Activated CD4-positive, alpha-beta T cell treated with anti-CD3 and anti-CD28 coated beads for 48 hours (primary cell): ENCODE measurements around the gene KIAA0930.
"Not testable (repeated sequence)": the region's sequence is repeated elsewhere in the genome, so short reads cannot be mapped to it uniquely, and the experiment has no call there.

Experiments used
- DNase-seq: peaks from one replicate; pipeline ENCODE4 v3.0.0-alpha.2; 2020

The KIAA0930 gene

DNA sequence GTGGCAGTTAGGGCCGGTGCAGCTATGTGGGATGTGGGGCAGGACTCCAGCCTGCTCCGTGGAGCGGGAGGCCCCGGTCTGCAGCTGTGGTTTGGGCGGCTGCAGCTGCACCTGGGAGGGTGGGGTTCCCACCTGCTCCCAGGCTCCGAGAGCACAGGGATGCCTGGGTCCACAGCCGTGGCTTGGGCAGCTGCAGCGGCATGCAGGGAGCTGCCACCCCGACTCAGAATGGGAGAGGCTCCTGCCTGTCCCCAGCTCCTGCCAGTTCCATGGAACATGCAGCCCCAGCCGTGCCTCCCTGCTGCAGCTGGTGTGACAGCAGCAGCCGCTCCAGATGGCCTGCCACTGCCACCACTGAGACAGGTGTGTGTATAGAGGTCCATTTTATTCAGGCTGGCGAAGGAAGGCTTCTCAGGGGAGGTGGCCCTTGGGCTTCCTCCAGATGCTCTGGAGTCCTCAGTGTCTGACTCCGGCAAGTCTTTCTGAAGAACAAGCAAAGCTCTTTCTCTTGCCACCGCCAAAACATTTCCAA, 22.3 kb upstream of the KIAA0930 start:
- DNase-seq = no peak

DNA sequence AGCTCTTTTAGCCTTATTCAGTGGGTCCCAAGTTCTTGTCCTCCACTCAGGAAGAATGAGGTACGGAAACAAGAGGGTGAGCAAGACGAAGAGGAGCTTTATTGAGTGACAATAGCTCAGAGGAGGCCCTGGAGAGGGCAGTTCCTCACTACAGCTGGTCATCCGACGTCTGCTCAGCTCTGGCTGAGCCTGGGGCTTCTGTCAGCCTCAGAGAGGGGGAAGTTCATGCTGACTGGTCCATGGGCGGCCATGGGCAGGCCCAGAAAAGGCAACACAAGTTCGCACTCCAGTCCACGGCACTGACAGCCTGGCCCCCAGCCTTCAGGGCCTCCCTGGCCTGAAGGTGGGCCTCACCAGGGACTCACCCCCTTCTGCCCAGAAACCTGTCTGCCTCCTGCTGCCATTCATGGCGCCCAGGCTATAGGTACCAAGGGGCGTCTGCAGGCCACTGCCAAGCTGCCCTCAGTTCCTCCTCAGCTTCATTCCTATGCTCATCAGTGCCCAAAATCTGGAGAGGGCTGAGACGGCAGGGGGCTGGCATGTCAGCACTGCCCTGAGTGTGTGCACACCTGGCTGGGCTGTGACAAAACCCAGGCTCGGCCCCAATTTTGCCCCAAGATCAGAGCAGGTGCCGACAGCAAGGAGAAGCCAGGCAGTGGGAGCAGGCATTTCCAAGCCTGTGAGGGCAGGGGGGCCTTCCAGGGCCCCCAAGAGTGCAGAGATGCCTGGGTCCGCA, 21.7 kb upstream of the KIAA0930 start:
- no peak for DNase-seq

DNA sequence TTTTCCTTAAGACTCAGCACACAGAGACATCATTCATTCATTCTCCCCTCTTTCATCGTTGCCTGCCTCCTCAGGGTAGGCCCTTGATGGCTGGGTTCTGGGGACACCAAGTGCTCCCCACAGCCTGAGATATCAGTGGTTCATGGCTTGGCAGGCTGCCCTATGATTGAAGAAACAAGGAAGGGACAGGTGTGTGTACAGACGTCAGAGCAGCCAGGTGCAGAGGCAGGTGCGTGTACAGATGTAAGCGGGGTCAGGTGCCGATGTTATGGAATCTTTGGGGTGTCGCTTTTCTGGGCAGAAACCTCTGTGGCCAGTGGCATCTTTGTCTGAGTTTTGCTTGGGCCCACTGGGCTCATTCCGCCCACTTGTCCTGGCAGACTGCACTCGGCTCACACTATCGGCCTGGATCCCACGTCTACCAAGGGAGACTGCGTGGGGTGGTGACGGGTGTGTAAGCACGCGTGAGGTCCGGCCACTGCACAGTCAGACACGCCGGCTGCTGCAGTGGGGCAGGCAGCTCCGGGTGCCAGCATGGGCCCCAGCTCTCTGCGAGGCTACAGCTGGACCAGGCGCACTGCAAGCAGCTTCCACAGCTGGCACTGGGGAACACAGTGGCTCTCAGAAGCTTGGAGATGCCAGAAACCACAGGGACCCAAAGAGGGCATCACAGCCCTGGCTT, 20.9 kb upstream of the KIAA0930 start:
- DNase-seq = no peak

DNA sequence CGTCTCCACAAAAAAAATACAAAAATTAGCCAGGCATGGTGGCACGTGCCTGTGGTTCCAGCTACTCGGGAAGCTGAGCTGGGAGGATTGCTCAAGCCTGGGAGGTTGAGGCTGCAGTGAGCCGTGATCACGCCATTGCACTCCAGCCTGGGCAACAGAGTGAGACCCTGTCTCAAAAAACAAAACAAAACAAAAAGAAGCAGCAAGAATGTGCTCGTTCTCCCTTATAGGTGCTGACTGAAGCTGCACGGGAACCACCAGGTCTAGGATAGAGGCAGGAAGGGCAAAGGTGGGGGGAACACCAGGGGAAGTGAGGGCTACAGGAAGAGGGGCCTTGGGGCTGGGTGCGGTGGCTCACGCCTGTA, 19.7 kb upstream of the KIAA0930 start:
- DNase-seq = not testable (repeated sequence)

DNA sequence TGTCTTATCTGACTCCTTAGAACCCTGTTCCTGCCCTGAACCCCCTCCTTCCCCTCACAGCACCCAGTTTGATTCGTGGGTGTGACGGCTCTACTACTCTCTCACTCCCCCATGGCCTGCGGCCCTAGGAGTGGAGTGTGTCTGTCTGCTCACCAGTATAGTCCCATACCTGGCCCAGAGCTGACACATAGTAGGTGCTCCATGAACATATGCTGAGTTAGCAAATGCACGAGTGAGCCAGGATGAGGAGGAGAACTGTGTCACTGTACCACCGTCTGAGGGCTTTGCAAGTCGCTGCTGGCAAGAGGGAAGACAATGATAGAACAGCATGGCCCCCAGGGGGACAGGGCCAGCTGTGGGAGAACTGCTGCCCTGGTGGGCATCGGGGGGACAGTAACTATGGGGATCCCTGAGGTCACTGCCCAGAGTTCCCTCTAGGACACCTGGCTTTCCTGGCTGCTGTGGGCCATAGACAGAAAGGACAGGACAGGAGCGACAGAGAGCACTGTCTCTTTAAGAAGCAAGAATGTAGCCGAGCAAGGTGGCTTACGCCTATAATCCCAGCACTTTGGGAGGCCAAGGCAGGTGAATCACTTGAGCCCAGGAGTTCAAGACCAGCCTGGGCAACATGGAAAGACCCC, 19.2 kb upstream of the KIAA0930 start:
- no peak for DNase-seq

DNA sequence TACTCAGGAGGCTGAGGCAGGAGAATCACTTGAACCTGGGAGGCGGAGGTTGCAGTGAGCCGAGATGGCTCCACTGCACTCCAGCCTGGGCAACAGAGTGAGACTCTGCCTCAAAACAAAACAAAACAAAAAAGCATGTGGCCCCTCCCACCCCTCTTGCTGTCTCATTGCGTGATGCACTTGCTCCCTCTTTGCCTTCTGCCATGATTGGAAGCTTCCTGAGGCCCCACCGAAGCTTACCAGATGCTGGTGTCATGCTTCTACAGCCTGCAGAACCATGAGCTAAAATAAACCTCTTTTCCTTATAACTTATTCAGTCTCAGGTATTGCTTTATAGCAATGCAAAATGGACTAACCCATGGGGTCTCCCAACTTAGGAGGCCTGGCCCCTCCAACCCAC, 17.2 kb upstream of the KIAA0930 start:
- not testable (repeated sequence) for DNase-seq

DNA sequence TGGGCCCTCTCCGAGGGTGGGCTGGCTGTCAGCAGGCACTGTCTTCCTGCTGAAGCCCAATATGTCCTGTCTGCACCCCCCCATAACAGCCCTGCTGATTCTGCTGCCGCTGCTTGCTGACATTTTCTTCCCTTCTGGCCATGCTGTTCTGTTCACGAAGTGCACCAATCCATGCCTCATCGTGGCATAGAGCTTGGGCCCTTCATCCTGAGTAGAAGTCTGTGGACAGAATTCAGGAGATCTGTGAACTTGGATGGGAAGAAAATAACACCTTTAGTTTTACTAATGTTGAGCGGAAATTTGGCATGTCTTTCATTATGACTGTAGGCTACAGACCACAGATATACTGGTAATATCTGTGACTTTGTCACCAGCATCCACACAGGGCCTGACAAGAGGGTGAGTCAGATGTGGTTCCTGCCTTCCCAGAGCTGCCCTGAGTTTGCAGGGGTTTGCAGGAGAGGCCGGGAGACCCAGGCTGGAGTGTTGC, 14.1 kb upstream of the KIAA0930 start:
- DNase-seq = peak; percentile 40

DNA sequence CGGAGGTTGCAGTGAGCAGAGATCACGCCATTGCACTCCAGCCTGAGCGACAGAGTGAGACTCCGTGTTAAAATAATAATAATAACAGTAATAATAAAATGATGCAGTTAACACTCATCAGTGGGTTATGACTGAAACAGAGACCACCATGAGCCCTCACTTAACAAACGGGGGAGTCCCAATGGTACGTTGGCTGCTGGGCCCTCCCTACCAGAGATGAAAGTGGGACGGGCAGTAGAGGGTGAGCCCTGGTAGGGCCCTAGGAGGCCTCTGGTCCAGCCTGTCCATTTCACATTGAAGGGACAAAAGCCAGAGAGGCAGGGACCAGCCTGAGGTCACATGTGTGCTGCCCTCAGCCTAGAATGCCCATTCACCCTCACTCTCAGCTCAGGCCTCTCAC, 13.7 kb upstream of the KIAA0930 start:
- DNase-seq = no peak

DNA sequence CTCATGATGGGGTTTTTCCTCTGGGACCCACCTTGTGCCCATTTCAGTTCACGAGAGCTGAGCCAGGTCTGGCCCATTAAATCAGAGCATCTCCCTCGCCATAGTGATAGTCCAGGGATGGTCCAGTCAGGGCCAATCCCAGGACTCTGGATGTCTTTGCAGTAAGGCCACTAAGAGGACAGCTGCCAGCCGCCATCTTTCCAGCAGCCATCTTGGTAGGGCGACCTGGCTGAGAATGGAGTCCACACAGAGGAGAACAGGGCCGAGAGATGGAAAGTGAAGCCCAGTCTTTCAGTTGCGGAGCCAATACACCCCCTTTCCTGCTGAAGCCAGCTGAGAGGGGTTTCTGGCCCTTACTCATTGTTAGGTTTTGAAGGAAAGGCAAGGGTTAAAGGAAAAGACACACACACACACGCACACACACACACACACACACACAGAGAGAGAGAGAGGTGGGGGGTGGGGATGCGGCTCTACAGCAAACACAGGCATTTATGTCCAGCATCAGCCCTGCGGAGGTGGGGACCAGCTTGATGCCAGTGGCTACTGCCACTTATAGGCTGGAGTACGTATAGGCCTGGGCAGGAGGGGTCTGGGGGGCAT, 12.4 kb upstream of the KIAA0930 start:
- DNase-seq = no peak

DNA sequence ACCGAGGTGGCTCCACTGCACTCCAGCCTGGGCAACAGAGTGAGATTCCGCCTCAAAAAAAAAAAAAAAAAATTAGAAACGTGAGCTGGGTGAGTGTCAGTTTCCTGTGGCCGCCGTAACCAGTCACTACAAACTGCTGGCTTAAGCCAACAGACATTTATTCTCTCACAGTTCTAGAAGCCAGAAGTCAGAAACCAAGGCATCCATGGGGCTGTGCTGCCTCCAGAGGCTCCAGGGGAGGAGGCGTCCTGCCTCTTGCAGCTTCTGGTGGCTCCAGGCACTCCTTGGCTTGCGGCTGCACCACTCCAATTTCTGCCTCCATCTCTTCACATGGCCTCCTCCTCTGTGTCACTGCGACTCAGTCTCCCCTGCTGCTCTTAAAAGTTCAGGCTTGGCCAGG, 11.1 kb upstream of the KIAA0930 start:
- DNase-seq = no peak

DNA sequence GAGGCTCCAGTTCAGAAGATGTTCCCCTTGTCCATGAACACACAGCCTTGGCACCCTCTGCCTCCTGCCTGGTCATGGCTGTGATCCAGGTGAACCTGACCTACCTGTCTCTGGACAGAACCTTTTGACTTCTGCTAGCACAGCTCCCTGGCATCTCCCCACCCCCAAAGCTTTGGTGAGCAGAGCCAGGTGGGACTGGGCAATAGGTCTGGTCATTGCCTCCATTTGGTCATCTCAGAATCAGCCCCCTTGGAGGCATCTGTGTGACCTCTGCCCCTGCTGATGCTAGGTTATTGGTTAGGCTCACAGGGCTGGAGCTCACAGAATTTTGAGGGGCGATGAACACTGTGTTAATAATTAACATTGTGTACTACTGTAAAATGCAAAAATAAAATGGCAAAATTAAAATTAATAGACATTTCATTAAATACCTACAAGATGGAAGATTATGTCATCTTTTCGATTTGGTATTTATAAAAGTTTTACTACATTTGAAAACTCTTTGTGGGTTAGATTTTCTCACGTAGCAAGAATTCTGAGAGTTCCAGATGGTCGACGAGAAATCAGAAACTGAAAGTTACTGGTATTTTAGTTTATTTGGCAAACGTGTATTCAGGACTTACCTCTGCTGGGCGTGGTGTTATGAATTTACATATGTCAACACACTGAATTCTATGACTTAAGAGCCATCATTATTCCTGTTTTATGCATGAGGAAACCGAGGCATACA, 8.3 kb upstream of the KIAA0930 start:
- no peak for DNase-seq

DNA sequence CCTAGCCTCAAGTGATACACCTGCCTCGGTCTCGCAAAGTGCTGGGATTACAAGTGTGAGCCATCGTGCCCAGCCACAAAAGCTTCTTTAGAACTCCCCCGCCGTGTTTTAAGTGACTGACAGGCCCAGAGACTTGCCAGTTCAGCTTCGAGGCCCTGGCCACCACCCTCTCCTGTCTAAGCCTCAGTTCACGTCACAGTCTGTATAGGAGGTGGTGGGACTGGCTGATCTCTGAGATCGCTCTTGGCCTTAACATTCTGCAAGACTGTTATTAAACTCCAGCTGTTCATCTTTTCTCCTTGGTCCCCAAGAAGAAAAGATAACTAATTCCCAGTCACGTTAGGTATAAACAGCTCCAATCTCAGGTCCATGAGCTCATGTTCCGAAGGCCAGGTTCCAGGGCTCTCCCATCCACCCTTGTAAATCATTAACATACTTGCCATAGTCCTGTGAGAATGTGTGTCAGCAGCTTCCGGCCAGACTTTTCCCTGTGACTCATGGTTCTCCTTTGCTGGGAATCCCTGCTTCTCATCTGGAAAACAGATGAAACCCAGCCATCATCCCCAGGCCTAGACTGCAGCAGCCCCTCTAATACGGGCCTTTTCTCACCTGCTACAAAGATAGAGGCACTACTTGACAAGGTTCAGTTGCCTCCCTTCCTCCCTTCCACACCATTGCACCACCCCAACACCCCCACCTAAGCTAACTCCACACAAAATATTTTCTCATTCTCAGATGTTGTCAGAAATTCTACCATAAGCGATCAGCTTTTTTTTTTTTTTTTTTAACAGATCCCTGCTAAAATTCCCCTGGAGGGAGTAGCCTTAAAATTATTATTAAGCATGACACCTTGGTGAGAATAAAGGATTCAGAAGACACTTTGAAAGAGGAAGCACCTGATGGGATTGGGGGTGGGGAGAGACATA, 5.6 kb upstream of the KIAA0930 start:
- DNase-seq = no peak

DNA sequence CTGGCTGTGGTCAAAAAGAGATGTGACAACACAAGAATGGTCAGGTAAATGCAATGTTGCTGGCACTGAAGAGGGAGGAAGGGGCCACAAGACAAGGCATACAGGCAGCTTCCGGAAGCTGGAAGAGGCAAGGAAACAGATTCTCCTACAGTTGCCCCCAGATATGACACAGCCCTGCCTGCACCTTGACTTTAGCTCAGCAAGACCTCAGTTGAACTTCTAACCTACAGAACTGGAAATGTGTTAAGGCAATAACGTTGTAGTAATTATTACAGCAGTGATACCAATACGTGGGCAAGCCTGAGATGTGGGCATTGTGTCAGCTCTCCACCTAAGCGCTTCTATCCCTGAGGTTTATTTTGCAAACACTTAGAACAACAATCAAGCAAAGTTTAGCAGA, 4.2 kb upstream of the KIAA0930 start:
- no peak for DNase-seq

DNA sequence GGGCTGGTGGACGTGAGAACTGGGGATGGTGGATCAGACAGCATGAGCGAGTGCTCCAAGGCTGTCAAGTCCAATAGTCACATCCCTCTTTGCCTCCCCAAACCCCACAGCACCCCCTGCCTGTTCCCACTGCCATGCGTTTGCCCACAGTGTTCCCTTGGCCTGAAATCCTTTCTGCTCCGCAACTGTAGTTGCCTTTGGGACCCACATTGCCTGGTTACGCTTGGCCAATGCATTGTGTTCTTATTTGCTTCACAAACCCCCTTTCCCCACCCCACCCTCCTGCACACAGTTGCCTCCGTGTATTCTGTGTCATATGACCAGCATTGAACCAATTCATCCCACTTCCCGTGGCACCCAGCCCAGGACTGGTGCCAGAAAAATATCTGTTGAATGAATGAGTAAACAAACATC, 2.1 kb upstream of the KIAA0930 start:
- DNase-seq = no peak

DNA sequence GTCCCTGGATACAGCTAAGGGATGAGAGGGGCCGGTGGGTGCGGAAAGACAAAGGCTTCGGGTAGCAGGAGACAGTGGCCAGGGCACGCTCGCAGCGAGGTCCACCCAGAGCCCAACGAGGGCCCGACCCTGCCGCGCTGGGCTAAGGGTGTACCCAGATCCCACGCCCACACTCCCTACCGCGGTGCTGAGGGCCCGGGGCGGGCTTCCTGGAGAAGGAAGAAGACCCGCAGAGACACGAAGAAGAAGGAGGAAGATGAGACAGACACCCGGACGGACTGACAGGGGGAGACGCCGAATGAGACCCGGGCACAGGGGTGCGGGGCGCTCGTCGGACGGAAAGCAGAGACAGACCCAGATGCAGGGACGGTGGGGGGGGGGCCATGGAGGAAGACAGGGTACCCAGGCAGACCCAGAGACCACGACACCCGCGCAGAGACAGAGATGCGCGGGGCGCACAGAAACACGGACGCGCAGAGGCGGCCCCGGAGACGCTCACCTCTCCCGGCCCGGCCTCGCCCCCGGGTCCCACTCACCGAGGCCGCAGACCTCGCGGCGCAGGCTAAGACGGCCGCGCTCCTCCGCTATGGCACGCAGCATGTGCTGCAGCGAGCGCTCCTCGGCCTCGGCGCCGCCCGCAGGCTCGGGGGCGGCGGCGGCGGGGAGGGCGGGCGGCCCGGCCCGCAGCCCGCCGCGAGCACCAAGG, 437 bp downstream of the KIAA0930 start:
- DNase-seq = peak; percentile 38

DNA sequence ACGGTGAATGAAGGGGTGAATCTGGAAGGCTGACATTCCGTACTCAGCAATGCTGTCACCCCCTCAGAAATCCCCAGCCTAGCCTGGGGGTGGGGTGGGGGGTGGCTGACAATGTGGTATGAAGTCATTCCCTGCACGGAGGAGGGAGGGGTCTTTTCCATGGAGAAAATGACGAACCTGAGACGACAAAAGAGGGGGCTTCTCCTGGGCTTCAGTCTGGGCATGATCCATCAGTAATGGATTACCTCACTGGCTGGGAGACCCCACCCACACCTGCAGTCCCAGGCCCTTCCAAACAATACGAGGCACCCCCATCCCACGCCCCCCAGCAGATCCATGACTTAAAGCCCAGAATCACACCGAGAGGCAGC, 1.0 kb downstream of the KIAA0930 start:
- DNase-seq = no peak

DNA sequence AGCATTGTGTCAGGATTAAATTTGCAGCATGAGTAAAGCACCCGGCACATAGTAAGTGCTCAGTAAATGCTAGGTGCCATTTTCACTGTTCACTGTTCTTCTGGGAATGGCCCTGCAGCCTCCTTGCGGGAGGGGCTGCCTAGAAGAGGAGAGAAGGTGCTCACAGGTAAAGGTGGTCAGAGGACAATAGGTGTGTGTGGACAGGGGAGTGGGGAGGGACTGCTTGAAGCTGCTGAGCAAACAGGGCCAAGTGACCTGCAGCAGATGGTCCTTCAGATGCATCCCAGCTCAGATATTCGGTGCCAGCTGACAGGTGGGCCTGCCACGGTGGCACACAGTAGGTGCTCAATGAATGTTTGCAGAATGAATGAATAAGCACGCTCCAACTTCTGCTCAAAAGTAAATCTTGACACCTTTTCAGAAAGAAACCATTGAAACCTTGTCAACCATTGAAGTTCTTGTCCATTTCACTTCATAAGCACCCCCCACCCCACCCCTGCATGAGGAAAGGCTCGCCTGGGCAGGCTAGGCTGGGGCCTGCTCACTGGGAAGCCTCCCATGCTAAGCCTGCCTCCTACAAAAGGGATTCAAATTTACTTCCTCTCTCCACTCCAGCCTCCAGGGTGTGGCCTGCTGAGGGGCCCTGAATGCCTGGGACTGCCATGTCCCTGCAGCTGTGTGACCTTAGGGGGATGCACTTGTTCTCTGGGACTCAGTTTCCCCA, 1.6 kb downstream of the KIAA0930 start:
- no peak for DNase-seq

DNA sequence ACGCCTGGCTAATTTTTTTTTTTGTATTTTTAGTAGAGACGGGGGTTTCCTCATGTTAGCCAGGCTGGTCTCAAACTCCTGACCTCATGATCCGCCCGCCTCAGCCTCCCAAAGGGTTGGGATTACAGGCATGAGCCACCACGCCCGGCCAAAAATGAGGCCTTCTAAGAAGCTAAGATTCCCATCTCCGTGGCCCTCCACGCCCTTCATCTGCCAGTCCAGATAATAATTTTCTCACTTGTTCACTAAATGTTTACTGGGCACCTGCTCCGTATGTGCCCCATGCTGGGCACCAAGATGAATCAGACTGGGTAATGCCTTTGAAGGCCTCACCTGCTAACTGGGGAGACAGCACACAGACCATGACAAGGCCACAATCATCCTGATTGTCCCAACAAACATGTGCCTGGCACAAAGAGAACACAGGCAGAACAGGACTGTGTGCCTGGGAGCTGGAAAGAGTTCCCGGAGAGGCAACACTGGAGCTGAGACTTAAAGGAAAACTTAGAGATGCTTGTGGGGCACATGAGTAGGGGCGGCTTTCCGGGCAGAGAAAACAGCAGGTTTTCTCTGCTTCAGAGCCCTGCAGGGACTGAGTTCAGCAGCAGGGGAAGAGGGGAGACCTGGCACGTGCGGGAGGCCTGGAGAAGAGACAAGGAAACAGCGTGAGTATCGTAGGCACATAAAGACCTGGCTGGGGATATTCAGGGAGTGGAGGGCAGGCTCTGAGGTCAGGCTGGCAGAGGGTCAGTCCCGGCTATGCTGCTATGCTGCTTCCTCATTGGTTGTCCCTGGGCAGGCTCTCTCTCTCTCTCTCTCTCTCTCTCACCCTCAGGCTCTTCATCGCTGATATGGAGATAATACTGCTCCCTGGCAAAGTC, 2.4 kb downstream of the KIAA0930 start:
- no peak for DNase-seq
